Measurements from ENCODE around the gene IL27RA.

The IL27RA gene

DNA sequence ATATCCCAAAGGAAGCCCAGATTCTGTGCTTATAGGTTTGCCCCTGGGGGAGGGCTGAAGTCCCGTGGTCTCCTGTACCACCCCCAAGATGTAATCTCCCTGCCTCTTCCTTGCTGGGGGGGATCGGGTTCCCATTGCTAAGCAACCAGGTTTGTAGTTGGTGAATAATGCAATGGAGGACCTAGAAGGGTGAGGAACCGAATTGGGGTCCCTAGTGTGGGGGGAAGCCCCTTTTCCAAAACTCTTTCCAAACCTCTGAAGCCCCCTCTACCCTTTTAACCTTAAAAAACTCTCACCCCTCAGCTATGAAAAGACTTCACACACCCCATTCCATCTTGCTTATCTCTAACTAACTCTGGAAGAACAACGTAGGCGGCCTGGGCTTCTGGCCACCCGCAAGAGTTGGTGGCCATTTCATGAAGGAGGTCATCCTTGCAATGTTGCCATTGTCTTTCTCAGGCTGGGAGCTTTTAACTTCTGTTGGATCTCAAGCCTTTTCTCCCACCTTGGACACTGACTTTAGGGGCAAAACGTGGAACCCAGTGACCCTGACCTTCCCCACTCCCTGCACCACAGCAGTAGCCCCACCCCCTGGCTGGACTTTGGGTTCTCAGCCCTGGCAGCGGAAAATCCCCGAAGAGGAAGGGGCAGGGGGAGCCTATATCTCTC is 29.7 kb downstream of the IL27RA start:
- DNase-seq, result no peak

DNA sequence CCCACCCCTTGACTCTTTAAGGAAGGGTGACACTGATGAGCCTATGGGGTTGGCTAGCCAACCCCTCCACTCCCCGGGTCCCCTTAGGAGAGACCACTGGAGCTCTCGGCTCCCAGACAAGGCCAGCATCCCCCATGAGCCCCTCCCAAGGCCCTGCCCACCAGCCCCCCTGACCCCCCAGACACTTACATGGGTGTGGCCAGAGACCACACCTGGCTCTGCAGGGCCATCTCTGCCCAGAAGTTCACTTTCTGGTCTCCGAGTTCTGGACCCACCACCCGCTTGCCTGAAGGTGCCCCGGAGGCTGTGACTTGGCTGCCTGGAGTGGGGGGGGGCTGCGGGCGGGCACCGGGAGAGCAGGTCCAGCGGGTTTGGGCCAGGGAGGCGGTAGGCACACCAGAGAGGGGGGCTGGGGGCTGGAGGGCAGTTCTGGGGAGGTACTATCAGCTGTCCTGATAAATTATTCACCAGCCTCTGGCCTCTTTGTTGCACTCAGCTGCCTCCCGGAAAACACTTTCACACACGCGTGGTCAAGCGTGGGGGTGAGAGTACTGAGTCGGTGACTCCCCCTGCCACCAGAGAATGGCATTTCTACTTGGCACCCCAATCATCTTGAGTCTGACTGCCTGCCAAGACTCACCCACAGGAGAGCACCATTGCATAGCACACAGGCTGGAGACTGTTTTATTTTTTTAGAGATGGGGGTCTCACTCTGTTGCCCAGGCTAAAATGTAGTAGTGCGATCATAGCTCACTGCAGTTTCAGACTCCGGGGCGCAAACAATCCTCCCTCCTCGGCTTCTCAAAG is 30.4 kb downstream of the IL27RA start, which contains the start of gene PALM3:
Gene PALM3, minus strand, starts transcription at position 326 of the 807 bp plus-strand sequence. Its CDS starts 96 bp downstream, at position 230.
- no peak for DNase-seq

GRCh38 chr19:14062558-14062855 is 30.9 kb downstream of the IL27RA start:
- no peak for DNase-seq

- DNase-seq, result no peak
Measured at GRCh38 chr19:14063105-14063504, 31.5 kb downstream of the IL27RA start.

DNA sequence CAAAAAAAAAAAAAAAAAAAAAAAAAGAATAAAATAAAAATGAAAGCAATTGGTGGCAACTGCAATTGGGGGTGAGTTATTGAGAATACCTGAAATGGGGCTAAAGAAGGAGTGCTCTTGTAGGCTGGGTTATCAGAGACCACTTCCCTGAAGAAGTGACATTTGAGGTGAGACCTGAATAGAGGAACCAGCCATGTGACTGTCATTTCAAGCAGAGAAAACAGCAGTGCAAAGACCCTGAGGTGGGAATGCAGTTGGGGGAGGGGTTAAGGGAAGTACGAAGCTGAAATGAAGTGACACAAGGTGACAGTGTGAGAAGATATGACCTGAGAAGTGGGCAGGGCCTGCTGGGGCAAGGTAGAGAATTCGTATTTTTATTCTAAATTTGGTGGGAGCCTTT is 34.6 kb downstream of the IL27RA start:
- no peak for DNase-seq

GRCh38 chr19:14070268-14071050 is 38.9 kb downstream of the IL27RA start:
- no peak for DNase-seq

DNA sequence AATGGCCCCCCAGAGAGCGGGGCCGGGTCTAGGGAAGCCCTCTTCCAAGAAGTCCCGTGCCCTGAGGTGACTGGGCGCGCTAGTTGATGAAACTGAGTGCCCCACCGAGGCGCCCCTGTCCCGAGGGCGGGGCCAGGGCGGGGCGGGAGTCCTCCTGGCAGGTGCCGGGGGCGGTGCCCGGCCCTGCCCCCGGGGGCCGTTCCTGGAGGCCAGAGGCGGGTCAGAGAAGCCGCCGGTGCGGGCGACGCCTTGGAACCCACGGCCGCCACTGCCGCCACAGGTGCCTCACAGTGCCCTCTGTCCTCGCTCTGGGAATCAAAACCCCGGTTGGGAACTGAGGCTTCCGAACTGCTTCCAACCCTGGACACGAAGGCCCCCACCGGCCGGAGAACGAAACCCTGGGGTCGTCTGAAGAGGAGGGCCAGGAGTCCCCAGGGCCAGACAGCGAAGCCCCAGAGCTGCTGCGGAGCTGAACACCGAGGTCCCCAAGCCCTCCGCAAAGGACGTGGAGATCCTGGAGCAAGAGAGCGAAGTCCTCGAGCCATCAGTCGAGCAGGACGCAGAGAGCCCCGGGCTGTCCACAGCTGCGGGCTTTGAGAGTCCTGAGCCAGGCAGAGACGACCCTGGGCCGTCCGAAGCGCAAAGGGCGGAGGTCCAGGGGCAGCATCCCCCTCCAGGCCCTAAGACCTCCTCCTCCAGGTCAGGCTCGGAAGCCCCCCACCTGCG is 41.1 kb downstream of the IL27RA start, which contains the start of gene MISP3:
Gene MISP3, plus strand, starts transcription at position 252 of the 726 bp plus-strand sequence. CDS start 524 bp downstream, outside the sequence.
- no peak for DNase-seq

GRCh38 chr19:14073261-14073924 is 41.8 kb downstream of the IL27RA start:
- DNase-seq, result no peak

DNA sequence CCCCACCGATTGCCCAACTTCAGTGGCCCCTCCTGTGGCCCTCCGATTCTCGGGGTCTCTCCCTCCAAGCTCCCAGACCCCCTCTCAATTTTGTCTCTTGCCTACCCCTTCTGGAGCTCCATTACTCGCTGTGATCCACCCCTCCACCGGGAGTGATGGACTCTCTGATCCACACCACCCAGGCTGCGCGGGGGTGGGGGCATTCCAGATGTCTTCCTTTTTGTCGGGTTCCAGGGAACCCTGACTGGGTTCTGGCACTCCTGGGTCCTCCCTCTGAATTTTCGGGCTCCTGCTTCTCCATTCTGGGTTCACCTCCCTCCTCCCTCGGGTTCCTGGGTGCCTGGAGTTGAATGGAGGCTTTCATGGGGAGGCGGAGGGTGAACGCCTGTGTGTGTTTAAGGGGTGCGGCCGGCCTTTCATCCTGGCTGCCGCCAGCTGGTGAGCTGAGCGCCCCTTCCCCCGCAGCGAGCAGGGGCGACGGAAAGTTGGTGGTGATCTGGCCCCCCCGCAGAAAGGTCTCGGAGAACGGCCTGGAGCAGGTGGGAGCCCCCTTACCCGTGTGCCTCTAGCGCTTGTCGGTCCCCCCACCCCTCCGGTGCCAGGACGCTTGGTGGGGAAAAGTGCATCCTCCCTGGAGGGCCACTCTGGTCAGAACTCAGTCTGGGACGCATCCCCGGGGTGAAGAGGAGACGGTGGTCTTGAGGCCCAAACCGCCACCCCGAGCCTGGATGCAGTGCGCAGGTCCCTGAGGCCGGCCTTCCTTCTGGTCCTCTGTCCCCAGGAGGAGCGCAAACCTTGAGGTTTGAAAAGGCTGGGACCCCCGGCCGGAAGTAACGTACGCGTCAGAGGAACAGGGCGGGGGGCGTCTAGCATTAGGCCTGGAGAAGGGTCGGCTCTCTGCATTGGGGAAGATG is 42.6 kb downstream of the IL27RA start:
- DNase-seq, result no peak

DNA sequence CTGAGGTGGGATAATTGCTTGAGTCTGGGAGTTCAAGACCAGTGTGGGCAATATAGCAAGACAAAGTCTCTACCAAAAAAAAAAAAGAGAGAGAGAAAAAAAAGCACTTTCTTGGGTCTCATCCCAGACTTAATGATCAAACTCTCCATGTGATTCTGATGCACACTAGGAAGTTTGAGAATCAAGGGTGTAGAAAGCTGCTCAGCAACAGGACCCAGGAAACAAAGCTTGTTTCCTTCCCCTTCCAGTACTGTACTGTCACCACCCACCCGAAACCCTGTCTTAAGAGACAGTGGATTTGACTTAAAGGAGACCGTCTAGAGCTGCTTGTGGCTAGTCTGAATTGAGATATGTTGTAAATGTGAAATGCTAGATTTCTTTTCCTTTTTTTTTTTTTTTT is 46.8 kb downstream of the IL27RA start:
- DNase-seq, result no peak

GRCh38 chr19:14080887-14081796 is 49.6 kb downstream of the IL27RA start:
- DNase-seq, result peak; percentile 77

GRCh38 chr19:14081797-14082674 is 50.5 kb downstream of the IL27RA start:
- DNase-seq, result no peak

GRCh38 chr19:14082675-14082960 is 51.1 kb downstream of the IL27RA start:
- no peak for DNase-seq

DNA sequence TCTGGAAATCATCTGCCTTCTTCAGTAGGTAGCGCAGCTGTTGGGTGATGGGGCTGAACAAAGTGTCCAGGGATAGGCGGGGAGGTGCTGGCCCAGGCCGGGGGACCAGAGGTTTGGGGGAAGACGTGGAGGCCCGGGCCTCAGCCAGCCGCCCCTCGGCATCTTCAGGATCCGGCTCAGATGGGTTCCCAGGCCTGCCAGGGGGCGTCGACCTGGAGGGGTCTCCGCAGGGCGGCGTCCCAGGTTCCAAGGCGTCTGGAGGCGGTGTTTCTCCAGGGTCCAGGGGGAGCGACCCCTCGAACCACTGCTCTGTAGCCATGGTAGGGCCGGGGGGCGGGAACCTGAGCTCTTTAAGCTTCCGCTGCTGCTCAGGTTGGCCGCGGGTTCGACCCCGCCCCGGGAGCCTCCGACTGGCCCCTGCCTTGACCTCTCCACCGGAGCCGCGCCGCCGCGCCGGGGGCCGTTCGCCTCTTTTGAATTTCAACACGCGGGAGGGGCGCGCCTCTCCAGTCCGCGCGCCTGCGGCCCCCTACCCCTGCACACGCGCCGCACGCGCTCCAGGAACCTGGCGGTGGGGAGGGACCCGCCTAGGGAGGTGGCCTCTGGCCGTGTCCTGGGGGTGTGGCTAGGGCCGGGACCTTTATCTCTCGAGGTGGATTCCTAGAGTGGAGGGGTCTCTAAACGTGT is 53.9 kb downstream of the IL27RA start, which contains the start of gene C19orf67:
Gene C19orf67, minus strand, starts transcription at position 475 of the 687 bp plus-strand sequence. Its CDS starts 156 bp downstream, at position 319.
- no peak for DNase-seq

- no peak for DNase-seq
Measured at GRCh38 chr19:14086098-14086497, 54.5 kb downstream of the IL27RA start.

- DNase-seq, result no peak
Measured at GRCh38 chr19:14088634-14089411, 57.3 kb downstream of the IL27RA start.

DNA sequence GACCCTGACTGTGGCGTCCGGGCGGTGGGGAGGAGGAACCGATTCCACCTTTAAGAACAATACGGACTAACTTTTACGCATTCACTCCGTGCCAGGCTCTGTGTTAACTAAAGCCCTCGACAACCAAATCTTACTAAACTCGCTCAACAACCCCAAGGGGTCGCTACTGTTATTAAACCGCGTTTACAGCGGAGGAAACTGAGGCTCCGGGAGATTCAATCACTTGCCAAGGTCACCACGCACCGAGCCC is 57.8 kb downstream of the IL27RA start:
- DNase-seq, result no peak
